ENCODE measurements around the gene ENDOD1. TPM values are rescaled to one million over a fixed set of nuclear protein-coding genes. Genes with fewer than 3 reads are reported as not detected.

Gene ENDOD1
- total RNA-seq, 1 donor from 2014 or later: 32.2 TPM

DNA sequence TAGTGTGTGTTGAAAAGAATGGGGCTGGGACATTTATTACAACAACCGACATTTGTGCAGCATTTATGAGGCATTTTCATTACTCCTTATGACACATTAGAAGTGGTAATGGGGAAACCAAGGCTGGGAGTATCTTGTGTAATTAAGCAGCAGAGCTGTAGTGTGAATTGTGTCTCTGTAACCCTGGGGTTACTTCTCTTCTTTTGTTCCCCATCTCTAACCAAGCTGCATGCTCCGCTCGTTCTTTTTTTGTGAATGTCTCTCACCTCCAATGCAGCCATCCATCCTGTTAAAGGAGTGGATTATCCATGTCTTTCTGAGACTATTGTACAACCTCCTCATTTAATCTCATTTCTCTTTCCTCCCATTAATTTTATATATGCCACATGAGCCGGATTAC lies 65.7 kb downstream of the ENDOD1 start:
- H3K4me3 ChIP-seq: no peak overlapping the region
- DNase-seq (no peak), ATAC-seq (no peak)
- TF ChIP-seq, protein P1, sequence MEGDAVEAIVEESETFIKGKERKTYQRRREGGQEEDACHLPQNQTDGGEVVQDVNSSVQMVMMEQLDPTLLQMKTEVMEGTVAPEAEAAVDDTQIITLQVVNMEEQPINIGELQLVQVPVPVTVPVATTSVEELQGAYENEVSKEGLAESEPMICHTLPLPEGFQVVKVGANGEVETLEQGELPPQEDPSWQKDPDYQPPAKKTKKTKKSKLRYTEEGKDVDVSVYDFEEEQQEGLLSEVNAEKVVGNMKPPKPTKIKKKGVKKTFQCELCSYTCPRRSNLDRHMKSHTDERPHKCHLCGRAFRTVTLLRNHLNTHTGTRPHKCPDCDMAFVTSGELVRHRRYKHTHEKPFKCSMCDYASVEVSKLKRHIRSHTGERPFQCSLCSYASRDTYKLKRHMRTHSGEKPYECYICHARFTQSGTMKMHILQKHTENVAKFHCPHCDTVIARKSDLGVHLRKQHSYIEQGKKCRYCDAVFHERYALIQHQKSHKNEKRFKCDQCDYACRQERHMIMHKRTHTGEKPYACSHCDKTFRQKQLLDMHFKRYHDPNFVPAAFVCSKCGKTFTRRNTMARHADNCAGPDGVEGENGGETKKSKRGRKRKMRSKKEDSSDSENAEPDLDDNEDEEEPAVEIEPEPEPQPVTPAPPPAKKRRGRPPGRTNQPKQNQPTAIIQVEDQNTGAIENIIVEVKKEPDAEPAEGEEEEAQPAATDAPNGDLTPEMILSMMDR (IDR thresholded peaks at IDR 0.05): no peak
- H3K27me3 ChIP-seq: no peaks in the 10 kb centered on the region
- H3K9me3 ChIP-seq: no peaks in the 10 kb centered on the region
- no peak overlapping the region for H3K27ac ChIP-seq
- H3K36me3 ChIP-seq: no peaks in the 10 kb centered on the region
- peaks cover 5% of the 10 kb centered on the region for H3K4me1 ChIP-seq
- intact Hi-C loops (cut with DNase I): loop anchor here (10.0 kb wide), 1 partner anchor 549 kb away; no protein-coding TSS in a partner anchor

DNA sequence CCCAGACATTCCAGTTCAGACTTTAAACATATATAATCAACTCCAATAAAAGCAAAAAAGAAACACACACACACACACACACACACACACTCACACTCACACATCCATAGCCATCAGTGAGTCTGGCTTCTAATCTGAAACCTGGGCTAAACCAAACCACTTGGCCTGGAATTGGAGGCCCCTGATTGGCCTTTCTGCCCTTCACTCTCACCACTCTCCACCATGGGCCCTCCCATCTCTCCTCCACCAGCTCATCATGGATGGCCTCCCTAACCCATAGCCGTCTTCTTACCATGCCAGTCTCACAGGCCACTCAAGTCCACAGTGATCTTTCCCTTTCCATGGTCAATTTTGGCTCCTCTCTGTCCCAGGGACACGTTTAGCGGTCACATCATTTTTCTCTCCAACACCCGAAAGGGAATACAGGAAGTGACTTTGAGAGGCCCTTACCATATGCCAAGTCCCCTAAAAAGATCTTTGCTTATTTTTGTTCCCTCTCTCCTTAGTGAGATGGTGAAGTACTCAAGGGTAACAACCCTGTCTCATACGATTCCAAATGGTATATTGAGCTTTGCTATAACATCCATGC lies 66.6 kb downstream of the ENDOD1 start:
- Histone ChIP-seq H3K4me3 (no peak overlapping the region), H3K4me1 (peaks cover 5% of the 10 kb centered on the region), H3K9me3 (no peaks in the 10 kb centered on the region), H3K36me3 (no peaks in the 10 kb centered on the region), H3K27me3 (no peaks in the 10 kb centered on the region), H3K27ac (no peak overlapping the region)
- TF ChIP-seq, protein P1 (IDR thresholded peaks at IDR 0.05): no peak
- DNase-seq (no peak), ATAC-seq (no peak)
- intact Hi-C loops (cut with DNase I): loop anchor here (10.0 kb wide), 1 partner anchor 549 kb away; no protein-coding TSS in a partner anchor

DNA sequence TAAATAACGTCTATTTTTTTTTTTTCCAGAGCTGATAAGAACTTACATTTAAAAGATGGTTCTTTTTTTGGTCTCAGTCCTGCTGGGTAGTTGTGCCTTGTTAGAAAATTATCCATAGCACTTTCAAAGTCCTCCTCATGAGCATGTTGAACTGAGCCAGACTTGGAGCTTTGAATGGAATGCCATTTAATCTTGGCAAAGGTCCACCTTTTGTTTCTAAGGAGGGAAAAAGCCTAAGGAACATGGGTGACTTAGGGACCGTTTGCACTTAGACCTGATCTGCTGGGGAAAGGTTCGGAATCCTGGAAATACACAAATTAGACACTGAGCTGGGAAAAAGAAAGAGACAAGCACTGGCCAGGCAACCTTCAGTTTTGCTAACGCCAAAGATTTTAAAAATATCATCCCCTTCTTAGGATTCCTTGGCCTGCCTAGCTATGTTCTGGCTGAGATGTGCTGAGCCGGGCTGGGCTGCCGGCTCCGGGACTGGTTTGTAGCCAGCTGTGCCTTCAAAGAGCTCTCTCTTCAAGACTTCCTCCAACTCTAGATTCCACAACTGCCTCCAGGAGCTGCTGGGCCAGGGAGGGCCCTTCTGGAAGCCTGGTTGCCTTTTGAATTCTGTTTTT lies 67.4 kb downstream of the ENDOD1 start:
- Histone ChIP-seq H3K4me3 (no peak overlapping the region), H3K9me3 (no peaks in the 10 kb centered on the region), H3K27me3 (no peaks in the 10 kb centered on the region), H3K4me1 (no peaks in the 10 kb centered on the region), H3K36me3 (no peaks in the 10 kb centered on the region), H3K27ac (no peak overlapping the region)
- intact Hi-C loops (cut with DNase I): loop anchor here (10.0 kb wide), 1 partner anchor 548 kb away; no protein-coding TSS in a partner anchor
- TF ChIP-seq, protein P1 (IDR thresholded peaks at IDR 0.05): no peak
- peak; percentile 58 for ATAC-seq
- DNase-seq: no peak

DNA sequence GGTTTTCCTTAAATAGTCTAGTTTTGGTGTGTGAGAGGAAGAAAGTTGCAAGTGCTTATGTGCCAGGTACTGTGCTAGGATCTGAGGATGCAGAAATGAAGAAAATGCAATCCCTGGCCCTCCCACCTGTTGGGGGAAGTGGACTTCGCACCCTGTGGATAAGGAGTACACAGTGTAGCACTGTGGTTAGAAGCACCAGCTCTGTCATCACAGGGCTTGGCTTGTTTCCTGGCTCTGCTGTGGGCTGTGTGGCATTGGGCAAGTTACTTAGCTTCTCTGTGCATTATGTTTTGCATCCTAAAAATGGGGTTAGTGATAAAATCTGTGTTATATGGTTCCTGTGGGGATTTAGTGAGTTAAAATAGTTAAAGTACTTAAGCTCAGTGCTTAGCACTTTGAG lies 68.2 kb downstream of the ENDOD1 start:
- Histone ChIP-seq H3K27me3 (no peaks in the 10 kb centered on the region), H3K9me3 (no peaks in the 10 kb centered on the region), H3K4me3 (no peak overlapping the region), H3K36me3 (no peaks in the 10 kb centered on the region), H3K4me1 (no peaks in the 10 kb centered on the region), H3K27ac (no peak overlapping the region)
- TF ChIP-seq, protein P1 (IDR thresholded peaks at IDR 0.05): no peak
- ATAC-seq (peak; percentile 9), DNase-seq (no peak)
- intact Hi-C loops (cut with DNase I): loop anchor here (10.0 kb wide), 1 partner anchor 547 kb away; no protein-coding TSS in a partner anchor

DNA sequence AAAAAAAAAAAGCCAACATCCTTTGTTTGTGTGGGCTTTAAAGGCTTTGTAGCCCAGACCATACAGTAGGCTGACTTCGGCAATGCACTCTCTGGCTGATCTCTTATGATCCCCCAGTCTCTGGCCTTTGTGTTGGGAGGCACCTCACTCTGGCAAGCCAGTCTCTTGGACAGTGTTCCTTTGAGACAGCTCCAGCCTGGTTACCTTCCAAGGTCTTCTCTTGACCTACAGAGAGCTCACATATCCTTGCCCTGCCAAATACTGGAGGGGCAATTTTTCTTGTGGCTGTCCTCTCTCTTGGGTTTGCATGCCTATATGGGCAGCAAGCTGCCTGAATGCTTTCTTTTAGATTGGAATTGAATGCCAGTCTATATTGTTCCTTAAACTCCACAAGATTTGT lies 71.6 kb downstream of the ENDOD1 start:
- H3K9me3 ChIP-seq: no peaks in the 10 kb centered on the region
- H3K4me1 ChIP-seq: no peaks in the 10 kb centered on the region
- H3K4me3 ChIP-seq: no peak overlapping the region
- no peaks in the 10 kb centered on the region for H3K36me3 ChIP-seq
- TF ChIP-seq, protein P1 (IDR thresholded peaks at IDR 0.05): no peak
- no peaks in the 10 kb centered on the region for H3K27me3 ChIP-seq
- no peak for ATAC-seq
- intact Hi-C loops (cut with DNase I): no loop called here
- no peak for DNase-seq
- no peak overlapping the region for H3K27ac ChIP-seq

Data from upper lobe of right lung (tissue), 1 donor.